ENCODE measurements around the gene FAM114A1.

- TF ChIP-seq CTCF (IDR thresholded peaks at IDR 0.05) (no peak), POLR2A (IDR thresholded peaks at IDR 0.05) (no peak)
These were observed 23.7 kb downstream of the FAM114A1 start for GRCh38 chr4:38891051-38891983.
